Peyer's patch (tissue), 4 donors: ENCODE measurements around the gene SLC6A3. TPM values are rescaled to one million over a fixed set of nuclear protein-coding genes. Genes with fewer than 3 reads are reported as not detected.
"Not testable (repeated sequence)": the region's sequence is repeated elsewhere in the genome, so short reads cannot be mapped to it uniquely, and the experiment has no call there.

Experiments used
- DNase-seq, 3 donors: peaks; one replicate each; pipeline ENCODE4 v3.0.0-alpha.2; 2017 to 2019
- H3K27ac ChIP-seq, 4 donors: fragments of 200-600 bp; sonication (generic); one replicate each; pipeline ENCODE4 v1.5.1; 2016 to 2019
- H3K27me3 ChIP-seq, 2 donors: fragments of 200-600 bp; sonication (generic); one replicate each; pipeline ENCODE4 v1.5.1; 2019
- H3K36me3 ChIP-seq, 3 donors: fragments of 200-600 bp; sonication (generic); one replicate each; pipeline ENCODE4 v1.5.1; 2016 to 2019
- H3K4me1 ChIP-seq, 4 donors: fragments of 200-600 bp; sonication (generic); one replicate each; pipeline ENCODE4 v1.5.1; 2016 to 2019
- H3K4me3 ChIP-seq, 4 donors: fragments of 200-600 bp; sonication (generic); 1 replicate in 3 of 4; 2 replicates in 1 of 4; pipeline ENCODE4 v1.5.1; 2016 to 2019; ENCODE audit warnings: mild to moderate bottlenecking in 1 of 4
- H3K9me3 ChIP-seq, 4 donors: fragments of 200-600 bp; sonication (generic); one replicate each; pipeline ENCODE4 v1.5.1; 2016 to 2019; ENCODE audit warnings: mild to moderate bottlenecking in 1 of 4
- CTCF ChIP-seq, 6 experiments: fragments of 450-650 bp in 4 of 6; fragments of 200-600 bp in 2 of 6; sonication (generic) in 1 of 6; IDR thresholded peaks; one replicate each; pipeline ENCODE4 v1.5.1; 2017 to 2019; ENCODE audit warnings: antibody characterized with exemption in 6 of 6, mild to moderate bottlenecking in 3 of 6, moderate library complexity in 1 of 6
- POLR2A ChIP-seq, 2 donors: fragments of 450-650 bp; IDR thresholded peaks; one replicate each; pipeline ENCODE4 v1.5.1; 2017; ENCODE audit warnings: antibody characterized with exemption in 2 of 2, mild to moderate bottlenecking in 2 of 2, moderate library complexity in 2 of 2
- total RNA-seq, 4 donors: library from RNA; depleted of rRNA; stranded (reverse); fragments of >200 nt; gene quantifications; one replicate each; pipeline ENCODE4 v1.1.0, GENCODE V29; 2016

The SLC6A3 gene
- total RNA-seq, 4 donors from 2014 or later: 0.40 to 0.70 TPM; not detected in 2

GRCh38 chr5:1376981-1377380 lies 68.3 kb downstream of the SLC6A3 start:
- peak in 1 of 3 donors; percentile 30 for DNase-seq
- Histone ChIP-seq H3K4me3 (no peak overlapping the region), H3K27me3 (no peaks in the 10 kb centered on the region), H3K27ac (no peak overlapping the region), H3K4me1 (peaks cover 0 to 7% (median 3%) of the 10 kb centered on the region in 4 donors), H3K36me3 (no peaks in the 10 kb centered on the region), H3K9me3 (no peaks in the 10 kb centered on the region)
- no peak for TF ChIP-seq CTCF (IDR thresholded peaks at IDR 0.05)
- TF ChIP-seq POLR2A (IDR thresholded peaks at IDR 0.05): no peak

- TF ChIP-seq POLR2A (IDR thresholded peaks at IDR 0.05) (no peak), CTCF (IDR thresholded peaks at IDR 0.05) (no peak)
- DNase-seq: peak in 1 of 3 donors; percentile 32
- H3K36me3 ChIP-seq: no peaks in the 10 kb centered on the region
- no peak overlapping the region for H3K27ac ChIP-seq
- no peaks in the 10 kb centered on the region for H3K9me3 ChIP-seq
- peaks cover 0 to 7% (median 3%) of the 10 kb centered on the region in 4 donors for H3K4me1 ChIP-seq
- no peak overlapping the region for H3K4me3 ChIP-seq
- H3K27me3 ChIP-seq: no peaks in the 10 kb centered on the region
These were observed 69.1 kb downstream of the SLC6A3 start for GRCh38 chr5:1375871-1376810.

GRCh38 chr5:1374679-1375055 lies 70.6 kb downstream of the SLC6A3 start:
- DNase-seq: no peak
- no peak overlapping the region for H3K27ac ChIP-seq
- no peak overlapping the region for H3K4me3 ChIP-seq
- H3K9me3 ChIP-seq: no peaks in the 10 kb centered on the region
- H3K27me3 ChIP-seq: no peaks in the 10 kb centered on the region
- no peaks in the 10 kb centered on the region for H3K4me1 ChIP-seq
- no peak for TF ChIP-seq POLR2A (IDR thresholded peaks at IDR 0.05)
- TF ChIP-seq CTCF (IDR thresholded peaks at IDR 0.05): no peak
- no peaks in the 10 kb centered on the region for H3K36me3 ChIP-seq

- Histone ChIP-seq H3K36me3 (no peaks in the 10 kb centered on the region), H3K9me3 (no peaks in the 10 kb centered on the region), H3K4me3 (no peak overlapping the region), H3K4me1 (no peaks in the 10 kb centered on the region), H3K27me3 (no peaks in the 10 kb centered on the region), H3K27ac (no peak overlapping the region)
- DNase-seq: peak in 1 of 3 donors; percentile 19
- TF ChIP-seq CTCF (IDR thresholded peaks at IDR 0.05) (no peak), POLR2A (IDR thresholded peaks at IDR 0.05) (no peak)
These were observed 71.1 kb downstream of the SLC6A3 start for GRCh38 chr5:1374030-1374678.

GRCh38 chr5:1371972-1372342 lies 73.3 kb downstream of the SLC6A3 start:
- H3K4me1 ChIP-seq, DNase-seq, H3K9me3 ChIP-seq, H3K27me3 ChIP-seq, H3K4me3 ChIP-seq, H3K36me3 ChIP-seq: not testable (repeated sequence)
- peak overlapping the region in 1 of 4 donors; percentile 38 for H3K27ac ChIP-seq
